ENCODE measurements around the gene ULK1.

- TF ChIP-seq, protein P1, sequence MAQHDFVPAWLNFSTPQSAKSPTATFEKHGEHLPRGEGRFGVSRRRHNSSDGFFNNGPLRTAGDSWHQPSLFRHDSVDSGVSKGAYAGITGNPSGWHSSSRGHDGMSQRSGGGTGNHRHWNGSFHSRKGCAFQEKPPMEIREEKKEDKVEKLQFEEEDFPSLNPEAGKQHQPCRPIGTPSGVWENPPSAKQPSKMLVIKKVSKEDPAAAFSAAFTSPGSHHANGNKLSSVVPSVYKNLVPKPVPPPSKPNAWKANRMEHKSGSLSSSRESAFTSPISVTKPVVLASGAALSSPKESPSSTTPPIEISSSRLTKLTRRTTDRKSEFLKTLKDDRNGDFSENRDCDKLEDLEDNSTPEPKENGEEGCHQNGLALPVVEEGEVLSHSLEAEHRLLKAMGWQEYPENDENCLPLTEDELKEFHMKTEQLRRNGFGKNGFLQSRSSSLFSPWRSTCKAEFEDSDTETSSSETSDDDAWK (CRISPR knock-in tag; IDR thresholded peaks at IDR 0.05): no peak
- no peak for TF ChIP-seq HMG20B (CRISPR knock-in tag; conservative IDR thresholded peaks at IDR 0.05)
- TF ChIP-seq RORA (CRISPR knock-in tag; IDR thresholded peaks at IDR 0.05): no peak
- TF ChIP-seq, protein P2, sequence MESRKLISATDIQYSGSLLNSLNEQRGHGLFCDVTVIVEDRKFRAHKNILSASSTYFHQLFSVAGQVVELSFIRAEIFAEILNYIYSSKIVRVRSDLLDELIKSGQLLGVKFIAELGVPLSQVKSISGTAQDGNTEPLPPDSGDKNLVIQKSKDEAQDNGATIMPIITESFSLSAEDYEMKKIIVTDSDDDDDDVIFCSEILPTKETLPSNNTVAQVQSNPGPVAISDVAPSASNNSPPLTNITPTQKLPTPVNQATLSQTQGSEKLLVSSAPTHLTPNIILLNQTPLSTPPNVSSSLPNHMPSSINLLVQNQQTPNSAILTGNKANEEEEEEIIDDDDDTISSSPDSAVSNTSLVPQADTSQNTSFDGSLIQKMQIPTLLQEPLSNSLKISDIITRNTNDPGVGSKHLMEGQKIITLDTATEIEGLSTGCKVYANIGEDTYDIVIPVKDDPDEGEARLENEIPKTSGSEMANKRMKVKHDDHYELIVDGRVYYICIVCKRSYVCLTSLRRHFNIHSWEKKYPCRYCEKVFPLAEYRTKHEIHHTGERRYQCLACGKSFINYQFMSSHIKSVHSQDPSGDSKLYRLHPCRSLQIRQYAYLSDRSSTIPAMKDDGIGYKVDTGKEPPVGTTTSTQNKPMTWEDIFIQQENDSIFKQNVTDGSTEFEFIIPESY (CRISPR knock-in tag; IDR thresholded peaks at IDR 0.05): no peak
- TF ChIP-seq CTCF (CRISPR knock-in tag; IDR thresholded peaks at IDR 0.05): no peak
- TF ChIP-seq POLR2AphosphoS2 (IDR thresholded peaks at IDR 0.05; ENCODE audit: low read depth, low read length): no peak
- TF ChIP-seq MEF2D (CRISPR knock-in tag; IDR thresholded peaks at IDR 0.05): no peak
- TF ChIP-seq ZNF747 (CRISPR knock-in tag; IDR thresholded peaks at IDR 0.05; ENCODE audit: borderline replicate concordance): no peak
- TF ChIP-seq ZNF720 (CRISPR knock-in tag; IDR thresholded peaks at IDR 0.05): no peak
- TF ChIP-seq MNT (IDR thresholded peaks at IDR 0.05): no peak
These were observed 76.8 kb downstream of the ULK1 start for GRCh38 chr12:131971226-131971625.

All from HepG2 (cell line).